Measurements from ENCODE around the gene TFRC. TPM values are rescaled to one million over a fixed set of nuclear protein-coding genes. Genes with fewer than 3 reads are reported as not detected.
"Not testable (repeated sequence)": the region's sequence is repeated elsewhere in the genome, so short reads cannot be mapped to it uniquely, and the experiment has no call there.

The TFRC gene
- total and polyA plus RNA-seq, 4 donors, result 19.1 to 1,250 (median 73.3) TPM

GRCh38 chr3:196073255-196073753 lies 8.6 kb downstream of the TFRC start (continued):
- TF ChIP-seq REST (IDR thresholded peaks at IDR 0.05) (no peak), EGR1 (IDR thresholded peaks at IDR 0.05; ENCODE audit: low read depth in 2 of 2) (no peak), NR2F2 (IDR thresholded peaks at IDR 0.05) (no peak), FOXA2 (IDR thresholded peaks at IDR 0.05) (no peak), FOXA1 (IDR thresholded peaks at IDR 0.05) (no peak)

DNA sequence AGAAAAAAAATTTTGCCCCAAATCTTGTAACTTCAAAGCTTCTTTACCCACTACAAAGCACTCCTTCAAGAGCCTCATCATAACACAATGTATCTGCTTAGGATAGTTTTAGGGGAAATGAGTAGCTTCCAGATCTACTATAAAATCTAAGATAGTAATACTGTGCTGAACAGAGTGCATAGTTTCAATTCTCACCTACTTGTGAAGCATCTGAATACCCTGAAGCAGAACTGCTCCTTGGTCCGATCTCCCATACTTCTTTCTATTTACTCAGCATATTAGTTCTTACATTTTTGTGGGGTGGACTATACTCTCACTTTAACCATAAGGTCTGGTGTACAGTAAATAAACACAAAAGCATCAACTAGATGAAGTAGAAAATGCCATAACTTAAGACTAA lies 9.6 kb downstream of the TFRC start:
- peaks cover 8 to 66% (median 61%) of the 10 kb centered on the region in 4 donors for H3K36me3 ChIP-seq (ENCODE audit: control insufficient read depth in 4 of 4, insufficient read depth in 3 of 4, low read depth in 1 of 4, low read length in 3 of 4)
- no peak overlapping the region for H3K9ac ChIP-seq (ENCODE audit: low read depth in 1 of 2, low read length in 2 of 2)
- no peaks in the 10 kb centered on the region for H3K9me3 ChIP-seq (ENCODE audit: control insufficient read depth in 4 of 4, low read length in 3 of 4)
- no peak overlapping the region for H3K27ac ChIP-seq (ENCODE audit: low read depth in 1 of 2, low read length in 2 of 2)
- no peaks in the 10 kb centered on the region for H3K27me3 ChIP-seq (ENCODE audit: control insufficient read depth in 4 of 4, insufficient read depth in 4 of 4, low read length in 3 of 4)
- peaks cover 0 to 6% (median 2%) of the 10 kb centered on the region in 4 donors for H3K4me1 ChIP-seq (ENCODE audit: control insufficient read depth in 4 of 4, insufficient read depth in 4 of 4, low read length in 3 of 4)
- TF ChIP-seq REST (IDR thresholded peaks at IDR 0.05) (no peak), RAD21 (IDR thresholded peaks at IDR 0.05) (no peak), ZBTB33 (IDR thresholded peaks at IDR 0.05) (no peak), FOXA1 (IDR thresholded peaks at IDR 0.05) (no peak), SP1 (IDR thresholded peaks at IDR 0.05) (no peak), CTCF (IDR thresholded peaks at IDR 0.05; ENCODE audit: low read depth, low read length, missing input control) (no peak), YY1 (IDR thresholded peaks at IDR 0.05) (no peak), ATF3 (IDR thresholded peaks at IDR 0.05) (no peak), FOXA2 (IDR thresholded peaks at IDR 0.05) (no peak), TAF1 (conservative IDR thresholded peaks at IDR 0.05) (no peak), JUND (IDR thresholded peaks at IDR 0.05) (no peak), HNF4G (IDR thresholded peaks at IDR 0.05) (no peak), RXRA (IDR thresholded peaks at IDR 0.05) (no peak), GABPA (IDR thresholded peaks at IDR 0.05 in 1 of 2, conservative IDR thresholded peaks at IDR 0.05 in 1 of 2) (no peak), EGR1 (IDR thresholded peaks at IDR 0.05; ENCODE audit: low read depth in 2 of 2) (no peak), HNF4A (conservative IDR thresholded peaks at IDR 0.05) (no peak), NR2F2 (IDR thresholded peaks at IDR 0.05) (no peak)
- TF ChIP-seq, protein P1, sequence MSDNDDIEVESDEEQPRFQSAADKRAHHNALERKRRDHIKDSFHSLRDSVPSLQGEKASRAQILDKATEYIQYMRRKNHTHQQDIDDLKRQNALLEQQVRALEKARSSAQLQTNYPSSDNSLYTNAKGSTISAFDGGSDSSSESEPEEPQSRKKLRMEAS (IDR thresholded peaks at IDR 0.05), result no peak
- no peak for DNase-seq (ENCODE audit: low spot score)
- WGBS, result 97% methylated on average over 1 of the region's 1 CpG
- no peak overlapping the region for H3K4me3 ChIP-seq (ENCODE audit: low read depth in 1 of 3, low read length in 3 of 3)

- H3K27me3 ChIP-seq (ENCODE audit: control insufficient read depth in 4 of 4, insufficient read depth in 4 of 4, low read length in 3 of 4); H3K4me1 ChIP-seq (ENCODE audit: control insufficient read depth in 4 of 4, insufficient read depth in 4 of 4, low read length in 3 of 4); H3K4me3 ChIP-seq (ENCODE audit: low read depth in 1 of 3, low read length in 3 of 3); H3K27ac ChIP-seq (ENCODE audit: low read depth in 1 of 2, low read length in 2 of 2); H3K9ac ChIP-seq (ENCODE audit: low read depth in 1 of 2, low read length in 2 of 2); H3K9me3 ChIP-seq (ENCODE audit: control insufficient read depth in 4 of 4, low read length in 3 of 4); DNase-seq (ENCODE audit: low spot score): not testable (repeated sequence)
- peaks cover 23 to 83% (median 78%) of the 10 kb centered on the region in 4 donors for H3K36me3 ChIP-seq (ENCODE audit: control insufficient read depth in 4 of 4, insufficient read depth in 3 of 4, low read depth in 1 of 4, low read length in 3 of 4)
- WGBS, result 98% methylated on average over 4 of the region's 4 CpGs
Observed at GRCh38 chr3:196068812-196069211, 13.1 kb downstream of the TFRC start.

Data from liver (tissue), 9 donors.